Gastroesophageal sphincter (tissue), 3 donors: Measurements from ENCODE around the gene WDR44.

Source experiments
- EP300 ChIP-seq: sonication (generic); formaldehyde crosslinking; IDR thresholded peaks from one replicate; pipeline ENCODE4 v1.6.1; 2017; ENCODE audit warnings: antibody characterized with exemption, mild to moderate bottlenecking
- POLR2A ChIP-seq, 2 donors: fragments of 450-650 bp; IDR thresholded peaks; one replicate each; pipeline ENCODE4 v1.6.1; 2017; ENCODE audit warnings: antibody characterized with exemption in 2 of 2, mild to moderate bottlenecking in 2 of 2, moderate library complexity in 1 of 2
- POLR2AphosphoS5 ChIP-seq: sonication (generic); formaldehyde crosslinking; IDR thresholded peaks from one replicate; pipeline ENCODE4 v1.6.1; 2017; ENCODE audit warnings: antibody characterized with exemption
- TF ChIP-seq, protein P1 (sequence below), 4 experiments: fragments of 200-600 bp in 2 of 4; fragments of 450-650 bp in 2 of 4; sonication (generic) in 1 of 4; IDR thresholded peaks; one replicate each; pipeline ENCODE4 v1.5.1; 2017 to 2019; ENCODE audit warnings: antibody characterized with exemption in 4 of 4, mild to moderate bottlenecking in 2 of 4, moderate library complexity in 2 of 4

DNA sequence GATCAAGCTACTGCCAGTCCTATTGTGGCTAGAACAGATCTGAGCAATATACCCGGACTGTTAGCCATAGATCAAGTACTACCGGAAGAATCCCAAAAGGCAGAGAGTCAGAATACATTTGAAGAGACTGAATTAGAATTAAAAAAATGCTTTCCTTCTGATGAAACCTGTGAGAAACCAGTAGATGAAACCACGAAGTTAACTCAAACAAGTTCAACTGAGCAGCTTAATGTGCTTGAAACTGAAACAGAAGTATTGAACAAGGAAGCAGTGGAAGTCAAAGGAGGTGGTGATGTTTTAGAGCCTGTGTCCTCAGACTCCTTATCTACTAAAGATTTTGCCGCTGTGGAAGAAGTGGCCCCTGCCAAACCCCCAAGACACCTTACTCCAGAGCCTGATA is 46.8 kb downstream of the WDR44 start:
- TF ChIP-seq, protein P1, sequence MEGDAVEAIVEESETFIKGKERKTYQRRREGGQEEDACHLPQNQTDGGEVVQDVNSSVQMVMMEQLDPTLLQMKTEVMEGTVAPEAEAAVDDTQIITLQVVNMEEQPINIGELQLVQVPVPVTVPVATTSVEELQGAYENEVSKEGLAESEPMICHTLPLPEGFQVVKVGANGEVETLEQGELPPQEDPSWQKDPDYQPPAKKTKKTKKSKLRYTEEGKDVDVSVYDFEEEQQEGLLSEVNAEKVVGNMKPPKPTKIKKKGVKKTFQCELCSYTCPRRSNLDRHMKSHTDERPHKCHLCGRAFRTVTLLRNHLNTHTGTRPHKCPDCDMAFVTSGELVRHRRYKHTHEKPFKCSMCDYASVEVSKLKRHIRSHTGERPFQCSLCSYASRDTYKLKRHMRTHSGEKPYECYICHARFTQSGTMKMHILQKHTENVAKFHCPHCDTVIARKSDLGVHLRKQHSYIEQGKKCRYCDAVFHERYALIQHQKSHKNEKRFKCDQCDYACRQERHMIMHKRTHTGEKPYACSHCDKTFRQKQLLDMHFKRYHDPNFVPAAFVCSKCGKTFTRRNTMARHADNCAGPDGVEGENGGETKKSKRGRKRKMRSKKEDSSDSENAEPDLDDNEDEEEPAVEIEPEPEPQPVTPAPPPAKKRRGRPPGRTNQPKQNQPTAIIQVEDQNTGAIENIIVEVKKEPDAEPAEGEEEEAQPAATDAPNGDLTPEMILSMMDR (IDR thresholded peaks at IDR 0.05), result no peak
- TF ChIP-seq EP300 (no peak), POLR2AphosphoS5 (no peak), POLR2A (IDR thresholded peaks at IDR 0.05) (no peak)
